Panc1 (cell line): ENCODE results near the gene CSRP3. TPM values are rescaled to one million over a fixed set of nuclear protein-coding genes. Genes with fewer than 3 reads are reported as not detected.

Experiments
- ATAC-seq: fragments of 200-7000 bp; cut with Tn5 transposase; 2 replicates; pipeline ENCODE4 v1.9.1; 2020; ENCODE audit warnings: mild to moderate bottlenecking, moderate library complexity
- BruUV-seq: library from RNA; stranded (reverse); fragments of 400-500 nt; replicated peaks from 2 replicates; lab custom pipeline; 2021; lab: Mats Ljungman, UMichigan
- CTCF ChIA-PET: fragments of 300-600 bp; sonication (Branson Sonifier 250); formaldehyde crosslinking; loops from one replicate; lab custom pipeline; 2022; ENCODE audit warnings: antibody characterized with exemption; lab: Charles Lee
- POLR2A ChIA-PET: fragments of 300-600 bp; sonication (Branson Sonifier 250); formaldehyde crosslinking; loops from one replicate; lab custom pipeline; 2022; ENCODE audit warnings: antibody characterized with exemption; lab: Charles Lee
- DNase-seq: peaks from one replicate; pipeline ENCODE4 v3.0.0-alpha.2; 2010; ENCODE audit warnings: low read depth, low spot score
- H3K27ac ChIP-seq: 2 replicates; pipeline ENCODE4 v1.5.1; 2011; ENCODE audit warnings: mild to moderate bottlenecking, low read length, inconsistent platforms
- H3K27me3 ChIP-seq: fragments of 200-500 bp; sonication (Bioruptor generic); 2 replicates; pipeline ENCODE4 v1.6.0; 2014; ENCODE audit warnings: low read length, inconsistent platforms; ENCODE audit not compliant: control insufficient read depth, insufficient read depth
- H3K36me3 ChIP-seq: fragments of 200-500 bp; sonication (Bioruptor generic); 2 replicates; pipeline ENCODE4 v1.5.1; 2014; ENCODE audit warnings: inconsistent platforms, mild to moderate bottlenecking, low read length, moderate library complexity; ENCODE audit not compliant: control insufficient read depth, insufficient read depth
- H3K4me1 ChIP-seq: 2 replicates; pipeline ENCODE4 v1.5.1; 2011; ENCODE audit warnings: inconsistent platforms, mild to moderate bottlenecking, low read length, moderate library complexity; ENCODE audit not compliant: control insufficient read depth, insufficient read depth
- H3K4me3 ChIP-seq, 2 experiments: 2 replicates each; pipeline ENCODE4 v1.5.1; 2011 to 2012; ENCODE audit warnings: low read depth in 2 of 2, low read length in 2 of 2, mild to moderate bottlenecking in 2 of 2, inconsistent platforms in 1 of 2, moderate library complexity in 1 of 2
- H3K9me3 ChIP-seq: fragments of 200-500 bp; sonication (Bioruptor generic); 2 replicates; pipeline ENCODE4 v1.5.1; 2014; ENCODE audit warnings: low read depth, mild to moderate bottlenecking, inconsistent platforms, low read length, moderate library complexity; ENCODE audit not compliant: control insufficient read depth, insufficient read depth
- CTCF ChIP-seq: fragments of 450-650 bp; IDR thresholded peaks from 2 replicates; pipeline ENCODE4 v1.5.1; 2017; ENCODE audit warnings: mild to moderate bottlenecking
- POLR2AphosphoS5 ChIP-seq: IDR thresholded peaks from 2 replicates; pipeline ENCODE4 v1.6.1; 2012; ENCODE audit warnings: mild to moderate bottlenecking, low read depth, low read length, moderate library complexity
- SIN3A ChIP-seq: IDR thresholded peaks from 2 replicates; pipeline ENCODE4 v1.6.1; 2012; ENCODE audit warnings: low read depth, mild to moderate bottlenecking, low read length, moderate library complexity, borderline replicate concordance; ENCODE audit not compliant: insufficient read depth
- TCF7L2 ChIP-seq: IDR thresholded peaks from 2 replicates; pipeline ENCODE4 v1.6.1; 2011; ENCODE audit warnings: mild to moderate bottlenecking, low read depth, low read length, inconsistent platforms
- in situ Hi-C: cut with HindIII; loops from 2 replicates; pipeline ENCODE4 v1.10.0; 2016; ENCODE audit warnings: low sequenced_read_pairs, low pct_unique_long_range_greater_than_20kb
- intact Hi-C: fragments of 100-400 bp; cut with micrococcal nuclease; formaldehyde crosslinking; loops from one replicate; pipeline ENCODE4 v1.10.0; 2022; ENCODE audit not compliant: unreplicated experiment
- total RNA-seq: library from RNA; stranded (reverse); gene quantifications from one replicate; pipeline ENCODE4 v1.2.1, GENCODE V29; 2021; ENCODE audit not compliant: unreplicated experiment
- TF ChIP-seq, protein P1 (sequence below), 2 experiments: IDR thresholded peaks; 2 replicates each; pipeline ENCODE4 v1.6.1; 2011 to 2012; ENCODE audit warnings: low read depth in 2 of 2, control low read depth in 1 of 2, low read length in 1 of 2, mild to moderate bottlenecking in 1 of 2, moderate library complexity in 1 of 2; ENCODE audit not compliant: insufficient read depth in 1 of 2

CSRP3 gene
- total RNA-seq, 1 experiment from 2014 or later = not detected

DNA sequence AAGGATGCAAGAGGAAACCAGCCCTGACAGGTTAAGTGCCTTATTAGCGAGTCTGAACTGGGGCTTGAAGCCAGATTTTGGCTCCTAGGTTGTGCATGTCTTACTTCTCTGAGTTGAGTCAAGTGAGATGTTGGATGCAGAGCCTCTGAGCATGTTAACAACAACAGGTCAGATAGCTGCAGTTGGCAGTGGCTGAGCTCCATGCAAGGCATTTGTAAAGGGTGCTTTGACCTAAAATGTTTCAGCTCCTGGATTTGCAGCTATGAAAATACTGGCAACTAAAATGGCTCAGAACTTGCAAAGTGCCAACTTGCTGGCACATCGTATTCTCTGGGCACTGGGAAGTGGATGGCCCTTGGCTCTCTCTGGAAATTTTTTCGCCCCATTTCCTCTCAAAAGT is 16.4 kb upstream of the CSRP3 start:
- Histone ChIP-seq H3K4me3 (no peak overlapping the region), H3K27ac (no peak overlapping the region), H3K36me3 (no peaks in the 10 kb centered on the region), H3K27me3 (no peaks in the 10 kb centered on the region; the same call in 1 of the 2 replicates), H3K4me1 (no peaks in the 10 kb centered on the region), H3K9me3 (no peaks in the 10 kb centered on the region)
- ATAC-seq (no peak), DNase-seq (no peak)
- ChIA-PET CTCF (no interaction called here), POLR2A (no interaction called here)
- no peak for TF ChIP-seq CTCF
- no peak for TF ChIP-seq TCF7L2
- TF ChIP-seq, protein P1, sequence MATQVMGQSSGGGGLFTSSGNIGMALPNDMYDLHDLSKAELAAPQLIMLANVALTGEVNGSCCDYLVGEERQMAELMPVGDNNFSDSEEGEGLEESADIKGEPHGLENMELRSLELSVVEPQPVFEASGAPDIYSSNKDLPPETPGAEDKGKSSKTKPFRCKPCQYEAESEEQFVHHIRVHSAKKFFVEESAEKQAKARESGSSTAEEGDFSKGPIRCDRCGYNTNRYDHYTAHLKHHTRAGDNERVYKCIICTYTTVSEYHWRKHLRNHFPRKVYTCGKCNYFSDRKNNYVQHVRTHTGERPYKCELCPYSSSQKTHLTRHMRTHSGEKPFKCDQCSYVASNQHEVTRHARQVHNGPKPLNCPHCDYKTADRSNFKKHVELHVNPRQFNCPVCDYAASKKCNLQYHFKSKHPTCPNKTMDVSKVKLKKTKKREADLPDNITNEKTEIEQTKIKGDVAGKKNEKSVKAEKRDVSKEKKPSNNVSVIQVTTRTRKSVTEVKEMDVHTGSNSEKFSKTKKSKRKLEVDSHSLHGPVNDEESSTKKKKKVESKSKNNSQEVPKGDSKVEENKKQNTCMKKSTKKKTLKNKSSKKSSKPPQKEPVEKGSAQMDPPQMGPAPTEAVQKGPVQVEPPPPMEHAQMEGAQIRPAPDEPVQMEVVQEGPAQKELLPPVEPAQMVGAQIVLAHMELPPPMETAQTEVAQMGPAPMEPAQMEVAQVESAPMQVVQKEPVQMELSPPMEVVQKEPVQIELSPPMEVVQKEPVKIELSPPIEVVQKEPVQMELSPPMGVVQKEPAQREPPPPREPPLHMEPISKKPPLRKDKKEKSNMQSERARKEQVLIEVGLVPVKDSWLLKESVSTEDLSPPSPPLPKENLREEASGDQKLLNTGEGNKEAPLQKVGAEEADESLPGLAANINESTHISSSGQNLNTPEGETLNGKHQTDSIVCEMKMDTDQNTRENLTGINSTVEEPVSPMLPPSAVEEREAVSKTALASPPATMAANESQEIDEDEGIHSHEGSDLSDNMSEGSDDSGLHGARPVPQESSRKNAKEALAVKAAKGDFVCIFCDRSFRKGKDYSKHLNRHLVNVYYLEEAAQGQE (IDR thresholded peaks at IDR 0.05; ENCODE audit: insufficient read depth in 1 of 2, low read depth in 2 of 2, low read length in 1 of 2) = no peak
- no peak for TF ChIP-seq POLR2AphosphoS5
- no peak for TF ChIP-seq SIN3A
- intact Hi-C loops = no loop called here
- in situ Hi-C loops = no loop called here
- no TSS peak for BruUV-seq

- TF ChIP-seq POLR2AphosphoS5 (no peak), CTCF (no peak), SIN3A (no peak), TCF7L2 (no peak)
- TF ChIP-seq, protein P1 (IDR thresholded peaks at IDR 0.05; ENCODE audit: insufficient read depth in 1 of 2, low read depth in 2 of 2, low read length in 1 of 2) = no peak
- H3K27ac ChIP-seq = no peak overlapping the region
- ATAC-seq = no peak
- H3K27me3 ChIP-seq = no peaks in the 10 kb centered on the region; the same call in 1 of the 2 replicates
- ChIA-PET CTCF (no interaction called here), POLR2A (no interaction called here)
- H3K4me1 ChIP-seq = no peaks in the 10 kb centered on the region
- no peaks in the 10 kb centered on the region for H3K9me3 ChIP-seq
- no TSS peak for BruUV-seq
- no peaks in the 10 kb centered on the region for H3K36me3 ChIP-seq
- H3K4me3 ChIP-seq = no peak overlapping the region
- DNase-seq = no peak
- intact Hi-C loops = no loop called here
- in situ Hi-C loops = no loop called here
Observed at GRCh38 chr11:19216709-19217374, 15.1 kb upstream of the CSRP3 start.
